Cardiac muscle cell (in vitro differentiated cells and primary cell): ENCODE measurements around the gene RCC2. TPM values are rescaled to one million over a fixed set of nuclear protein-coding genes. Genes with fewer than 3 reads are reported as not detected.

Source experiments
- DNase-seq, 2 donors: peaks; one replicate each; pipeline versions ENCODE4 v3.0.0 to v3.0.0-alpha.2; 2010 to 2017; ENCODE audit warnings: low read depth in 1 of 2, low spot score in 1 of 2
- H3K27ac ChIP-seq: fragments of 200-600 bp; sonication (generic); 2 replicates; pipeline ENCODE4 v1.5.1; 2016
- H3K27me3 ChIP-seq: fragments of 200-600 bp; sonication (generic); 2 replicates; pipeline ENCODE4 v1.6.0; 2016; ENCODE audit warnings: control low read depth
- H3K36me3 ChIP-seq: fragments of 200-600 bp; sonication (generic); 2 replicates; pipeline ENCODE4 v1.5.1; 2016; ENCODE audit warnings: control low read depth
- H3K4me1 ChIP-seq: fragments of 200-600 bp; sonication (generic); 2 replicates; pipeline ENCODE4 v1.8.1; 2017; ENCODE audit warnings: low read depth, mild to moderate bottlenecking, mixed run types
- H3K4me3 ChIP-seq: fragments of 200-600 bp; sonication (generic); 2 replicates; pipeline ENCODE4 v1.5.1; 2016; ENCODE audit warnings: mild to moderate bottlenecking
- H3K9me3 ChIP-seq: fragments of 200-600 bp; sonication (generic); 2 replicates; pipeline ENCODE4 v1.5.1; 2017; ENCODE audit warnings: low read depth, mild to moderate bottlenecking, control low read depth
- polyA plus RNA-seq: library from polyadenylated mRNA; unstranded; fragments of >200 nt; fragmentation: Nextera tagmentation; extraction: Ambion mirVana; gene quantifications from 2 replicates; pipeline ENCODE4 v1.2.1, GENCODE V29; 2016
- total RNA-seq: library from RNA; depleted of rRNA; stranded (reverse); fragments of >200 nt; gene quantifications from 2 replicates; pipeline ENCODE4 v1.2.3, GENCODE V29; 2016
- TF ChIP-seq, protein P1 (sequence below): IDR thresholded peaks from 2 replicates; pipeline ENCODE4 v1.5.1; 2012; ENCODE audit warnings: low read depth, mild to moderate bottlenecking, low read length

Gene RCC2
- total and polyA plus RNA-seq, 2 experiments from 2014 or later, result 34.0 to 61.5 TPM

- H3K36me3 ChIP-seq, result no peaks in the 10 kb centered on the region
- H3K9me3 ChIP-seq, result no peaks in the 10 kb centered on the region
- H3K27me3 ChIP-seq, result peaks cover 20% of the 10 kb centered on the region
- H3K4me3 ChIP-seq, result no peak overlapping the region
- DNase-seq, result no peak
- H3K27ac ChIP-seq, result no peak overlapping the region
- TF ChIP-seq, protein P1, sequence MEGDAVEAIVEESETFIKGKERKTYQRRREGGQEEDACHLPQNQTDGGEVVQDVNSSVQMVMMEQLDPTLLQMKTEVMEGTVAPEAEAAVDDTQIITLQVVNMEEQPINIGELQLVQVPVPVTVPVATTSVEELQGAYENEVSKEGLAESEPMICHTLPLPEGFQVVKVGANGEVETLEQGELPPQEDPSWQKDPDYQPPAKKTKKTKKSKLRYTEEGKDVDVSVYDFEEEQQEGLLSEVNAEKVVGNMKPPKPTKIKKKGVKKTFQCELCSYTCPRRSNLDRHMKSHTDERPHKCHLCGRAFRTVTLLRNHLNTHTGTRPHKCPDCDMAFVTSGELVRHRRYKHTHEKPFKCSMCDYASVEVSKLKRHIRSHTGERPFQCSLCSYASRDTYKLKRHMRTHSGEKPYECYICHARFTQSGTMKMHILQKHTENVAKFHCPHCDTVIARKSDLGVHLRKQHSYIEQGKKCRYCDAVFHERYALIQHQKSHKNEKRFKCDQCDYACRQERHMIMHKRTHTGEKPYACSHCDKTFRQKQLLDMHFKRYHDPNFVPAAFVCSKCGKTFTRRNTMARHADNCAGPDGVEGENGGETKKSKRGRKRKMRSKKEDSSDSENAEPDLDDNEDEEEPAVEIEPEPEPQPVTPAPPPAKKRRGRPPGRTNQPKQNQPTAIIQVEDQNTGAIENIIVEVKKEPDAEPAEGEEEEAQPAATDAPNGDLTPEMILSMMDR, result no peak
- peaks cover 12% of the 10 kb centered on the region for H3K4me1 ChIP-seq
These were observed 1.3 kb upstream of the RCC2 start for GRCh38 chr1:17440827-17441168.

DNA sequence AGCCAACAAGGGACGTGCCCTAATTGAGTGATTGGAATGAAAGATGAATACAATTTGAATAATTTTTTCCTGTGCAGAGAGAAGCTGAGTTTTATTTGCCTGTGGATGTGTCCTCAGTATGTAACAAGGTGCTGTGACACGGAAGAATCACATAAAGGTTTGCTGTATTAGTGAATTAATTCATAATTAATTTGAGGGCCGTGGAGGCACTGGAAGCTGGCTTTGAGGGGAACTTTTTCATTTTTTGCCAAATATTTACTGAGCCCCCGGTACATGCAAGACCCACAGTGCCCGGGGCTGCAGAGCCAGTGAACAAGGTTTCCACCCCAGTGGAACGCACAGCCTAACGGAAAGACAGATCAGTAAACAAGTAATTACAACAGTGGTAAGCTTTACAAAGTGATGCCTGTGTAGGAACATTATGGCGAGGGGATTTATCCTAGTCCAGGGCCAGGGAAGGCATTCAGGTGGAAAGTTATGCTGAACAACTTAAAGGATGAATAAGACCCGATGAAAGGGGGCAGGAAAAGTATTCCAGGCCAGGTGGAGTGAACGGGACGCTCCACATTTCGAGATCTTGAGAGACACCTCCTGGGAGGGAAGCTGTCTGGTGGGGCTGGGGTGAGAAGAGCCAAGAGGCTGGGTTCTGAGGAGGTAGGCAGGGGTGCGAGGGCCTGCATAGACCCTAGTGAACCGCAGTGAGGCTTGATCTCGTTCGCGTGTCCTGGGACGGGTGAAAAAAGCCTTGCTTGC is 773 bp upstream of the RCC2 start:
- Histone ChIP-seq H3K9me3 (no peaks in the 10 kb centered on the region), H3K4me3 (peak overlapping the region; percentile 96), H3K27me3 (peaks cover 20% of the 10 kb centered on the region), H3K36me3 (no peaks in the 10 kb centered on the region), H3K4me1 (peaks cover 12% of the 10 kb centered on the region), H3K27ac (no peak overlapping the region)
- no peak for DNase-seq
- TF ChIP-seq, protein P1, result no peak

DNA sequence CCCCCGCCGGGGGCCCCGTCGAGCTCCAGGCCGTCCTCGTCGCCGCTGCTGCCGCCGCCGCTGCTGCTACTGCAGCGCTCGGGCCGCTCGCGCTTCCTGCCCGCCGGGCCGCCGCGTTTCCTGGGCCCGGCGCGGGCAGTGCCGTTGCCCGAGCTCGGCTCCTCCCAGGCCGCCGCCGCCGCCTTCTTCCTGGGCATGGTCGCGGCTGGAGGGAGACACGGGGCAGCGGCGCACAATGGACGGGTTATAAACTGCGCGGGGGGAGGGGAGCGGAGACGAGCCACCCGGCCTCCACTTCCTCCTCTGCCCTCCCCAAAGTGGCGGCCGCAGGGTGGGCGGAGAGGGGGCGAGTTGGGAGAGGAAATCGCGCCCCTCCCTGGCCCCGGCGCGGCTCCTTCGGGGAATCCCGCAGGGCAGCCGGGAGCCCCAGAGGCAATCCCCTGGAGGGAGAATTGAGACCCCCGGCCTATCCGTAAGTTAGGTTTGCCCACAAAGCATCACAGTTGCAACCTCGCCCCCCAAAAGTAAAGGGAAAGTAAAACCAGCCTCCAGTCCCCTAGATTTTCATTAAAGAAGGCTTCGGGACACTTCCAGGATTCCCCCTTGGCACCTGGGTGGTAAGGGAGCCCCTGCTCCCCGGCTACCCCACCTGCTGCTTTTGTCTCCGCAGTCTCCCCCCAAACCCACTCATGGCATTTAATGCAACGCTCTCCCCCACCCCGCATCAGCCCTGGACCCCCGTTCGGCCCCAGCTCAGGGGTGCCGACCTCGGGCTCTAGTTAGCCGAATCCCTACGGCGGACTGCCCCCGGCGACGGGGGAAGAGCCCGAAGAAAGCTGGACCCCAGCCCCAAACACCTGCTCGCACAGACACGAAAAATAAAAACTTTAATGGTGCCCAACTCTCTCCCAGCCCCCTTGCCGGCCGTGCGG is 893 bp downstream of the RCC2 start:
- DNase-seq, result peak; percentile 69 to 77
- H3K27ac ChIP-seq, result peak overlapping the region; percentile 91
- peaks cover 12% of the 10 kb centered on the region for H3K4me1 ChIP-seq
- peaks cover 10% of the 10 kb centered on the region for H3K36me3 ChIP-seq
- no peaks in the 10 kb centered on the region for H3K9me3 ChIP-seq
- H3K27me3 ChIP-seq, result peaks cover 20% of the 10 kb centered on the region
- TF ChIP-seq, protein P1, result no peak
- H3K4me3 ChIP-seq, result peak overlapping the region; percentile 96

DNA sequence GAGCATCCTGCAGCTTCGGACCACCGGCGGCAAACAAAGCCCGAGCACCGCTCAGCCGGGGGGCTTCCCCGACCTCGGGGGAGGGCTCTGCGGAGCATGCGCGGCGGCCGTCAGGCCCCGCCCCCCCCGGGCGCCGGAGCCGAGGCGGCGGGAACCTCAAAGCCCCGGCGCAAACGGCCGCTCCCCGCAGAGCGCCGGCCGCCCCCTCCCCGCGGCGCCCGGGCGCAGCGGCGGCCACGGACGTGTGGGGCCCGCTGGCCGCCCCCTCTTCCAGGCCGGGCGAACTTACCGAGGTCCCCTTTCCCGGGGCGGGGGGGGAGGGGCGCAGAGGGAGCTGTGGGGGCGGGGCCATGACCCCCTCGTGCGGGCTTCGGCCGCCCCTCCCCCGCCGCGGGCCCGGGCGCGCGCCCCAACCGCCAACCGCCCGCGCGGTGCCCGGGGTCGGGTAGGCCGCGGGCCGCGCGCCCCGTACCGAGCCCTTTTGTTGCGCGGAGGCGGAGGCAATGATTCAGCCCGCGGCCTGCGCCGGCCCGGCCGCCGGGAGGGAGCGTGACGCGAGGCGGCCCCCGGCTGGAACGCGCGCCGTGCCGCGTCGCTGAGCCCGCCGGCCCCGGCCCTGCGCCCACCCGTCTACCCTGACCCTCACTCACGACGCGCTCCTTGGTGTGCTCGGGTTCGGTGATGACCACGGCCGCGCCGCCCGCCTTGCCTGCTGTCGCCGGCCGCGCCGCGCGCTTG is 1.7 kb downstream of the RCC2 start:
- no peaks in the 10 kb centered on the region for H3K9me3 ChIP-seq
- H3K27ac ChIP-seq, result peak overlapping the region; percentile 91
- peaks cover 12% of the 10 kb centered on the region for H3K4me1 ChIP-seq
- H3K36me3 ChIP-seq, result peaks cover 15% of the 10 kb centered on the region
- peak; percentile 55 to 78 for DNase-seq
- H3K4me3 ChIP-seq, result peak overlapping the region; percentile 96
- TF ChIP-seq, protein P1, result no peak
- peaks cover 20% of the 10 kb centered on the region for H3K27me3 ChIP-seq

GRCh38 chr1:17437260-17437579 is 2.3 kb downstream of the RCC2 start:
- Histone ChIP-seq H3K4me1 (peaks cover 12% of the 10 kb centered on the region), H3K9me3 (no peaks in the 10 kb centered on the region), H3K27ac (no peak overlapping the region), H3K36me3 (peaks cover 15% of the 10 kb centered on the region), H3K4me3 (peak overlapping the region; percentile 96), H3K27me3 (peaks cover 20% of the 10 kb centered on the region)
- TF ChIP-seq, protein P1, result no peak
- DNase-seq, result no peak
